ENCODE measurements around the gene LILRB5. TPM values are rescaled to one million over a fixed set of nuclear protein-coding genes. Genes with fewer than 3 reads are reported as not detected.
"Not testable (repeated sequence)": the region's sequence is repeated elsewhere in the genome, so short reads cannot be mapped to it uniquely, and the experiment has no call there.

LILRB5 gene
- total and polyA plus RNA-seq, 2 donors (not counting 1 experiment from before 2014, with no cell fraction given) = 0.05 TPM; not detected in 1

DNA sequence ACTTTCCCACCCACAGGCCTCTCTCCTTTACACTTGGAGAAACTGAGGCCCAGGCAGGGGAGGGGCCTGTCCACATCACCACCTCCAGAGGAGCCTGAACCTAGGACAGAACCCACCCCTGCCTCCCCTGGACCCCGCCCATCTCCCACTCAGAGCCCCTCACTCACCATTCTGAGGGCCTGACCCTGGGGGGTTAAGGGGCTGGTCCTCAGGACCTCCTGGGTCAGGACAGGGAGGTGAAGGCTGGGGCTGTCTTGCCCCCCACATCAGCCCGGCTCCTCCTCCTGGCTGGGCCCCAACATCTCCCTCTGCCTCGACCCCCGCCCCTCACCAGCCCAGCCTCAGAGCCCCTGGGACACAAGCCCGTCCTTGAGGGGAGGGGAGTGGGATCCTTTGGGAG, 37.4 kb downstream of the LILRB5 start:
- H3K79me2 ChIP-seq (ENCODE audit: control insufficient read depth, insufficient read depth, low read length); H3K36me3 ChIP-seq (replicated peaks in 1 of 2; ENCODE audit: control extremely low read depth in 1 of 2, control insufficient read depth in 1 of 2, extremely low read depth in 1 of 2, insufficient read depth in 2 of 2, low read length in 1 of 2); H3K4me3 Mint-ChIP-seq; POLR2A ChIA-PET; H3K27me3 Mint-ChIP-seq; H4K20me1 ChIP-seq (ENCODE audit: control insufficient read depth, insufficient read depth, low read length, poor library complexity, severe bottlenecking); H3K4me3 ChIP-seq (ENCODE audit: control extremely low read depth in 1 of 5, extremely low read depth in 1 of 5, insufficient read depth in 1 of 5, low read depth in 2 of 5, low read length in 4 of 5); CTCF ChIA-PET; DNase-seq; H3K9me3 ChIP-seq (ENCODE audit: control extremely low read depth in 1 of 3, control insufficient read depth in 2 of 3, insufficient read depth in 1 of 3, low read length in 2 of 3); H3K27ac ChIP-seq (ENCODE audit: low read length in 2 of 2); H3K4me2 ChIP-seq (replicated peaks; ENCODE audit: low read depth, low read length, poor library complexity, severe bottlenecking); H3K9ac ChIP-seq (ENCODE audit: low read length); H3K9me3 Mint-ChIP-seq (ENCODE audit: insufficient read depth); H3K4me1 Mint-ChIP-seq; H3K27me3 ChIP-seq (replicated peaks in 1 of 4; ENCODE audit: control extremely low read depth in 1 of 4, control insufficient read depth in 3 of 4, insufficient read depth in 4 of 4, low read length in 3 of 4); H3K27ac Mint-ChIP-seq; intact Hi-C loops (cut with micrococcal nuclease); ATAC-seq (ENCODE audit: low read depth); H2AFZ ChIP-seq (ENCODE audit: insufficient read depth, low read depth, low read length, poor library complexity, severe bottlenecking): not testable (repeated sequence)
- no CpG with 5 or more reads among the region's 5 CpGs for WGBS (ENCODE audit: insufficient coverage)
- H3K4me1 ChIP-seq (ENCODE audit: control insufficient read depth in 2 of 2, insufficient read depth in 2 of 2, low read length in 2 of 2) = peaks cover 0 to 11% of the 10 kb centered on the region in 2 donors

DNA sequence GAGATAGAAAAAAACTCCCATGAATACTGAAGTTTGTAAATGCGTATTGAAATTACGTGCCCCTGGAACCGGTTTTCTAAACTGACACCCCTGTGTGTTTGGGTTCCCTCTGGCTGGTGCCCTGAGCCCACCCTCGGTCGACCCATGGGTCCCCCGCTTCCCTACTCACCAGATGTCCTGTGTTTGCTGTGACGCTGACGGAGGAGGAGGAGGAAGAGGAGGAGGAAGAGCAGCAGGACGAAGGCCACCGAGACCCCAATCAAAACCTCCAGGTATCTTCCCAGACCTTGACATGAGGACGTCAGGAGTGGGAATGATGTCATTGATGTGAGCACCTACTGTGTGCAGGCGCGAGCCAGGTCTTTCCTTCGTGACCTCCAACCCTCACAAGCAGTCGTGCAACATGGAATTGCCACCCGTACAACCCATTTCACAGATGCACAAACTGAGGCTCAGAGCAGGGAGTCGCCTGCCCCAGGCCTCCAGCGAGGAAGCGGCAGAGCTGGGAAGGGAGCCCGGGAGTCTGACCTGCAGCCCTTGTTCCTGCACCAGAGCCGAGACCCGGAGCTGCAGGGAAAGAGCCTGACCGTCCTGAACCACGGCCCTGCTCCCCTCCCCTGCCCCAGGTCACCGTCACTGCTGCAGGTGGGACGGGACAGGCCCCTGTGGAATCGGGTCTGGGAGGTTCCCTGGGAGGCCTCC, 38.0 kb downstream of the LILRB5 start:
- intact Hi-C loops (cut with micrococcal nuclease) = no loop called here
- CTCF ChIA-PET = no interaction called here
- H3K27ac Mint-ChIP-seq = no peak overlapping the region

More for the DNA sequence above, 38.0 kb downstream of the LILRB5 start:
- WGBS (ENCODE audit: insufficient coverage) = 89% methylated on average over 16 of the region's 27 CpGs
- Histone ChIP-seq H3K79me2 (ENCODE audit: control insufficient read depth, insufficient read depth, low read length) (no peaks in the 10 kb centered on the region), H3K9me3 (ENCODE audit: control extremely low read depth in 1 of 3, control insufficient read depth in 2 of 3, insufficient read depth in 1 of 3, low read length in 2 of 3) (no peaks in the 10 kb centered on the region), H4K20me1 (ENCODE audit: control insufficient read depth, insufficient read depth, low read length, poor library complexity, severe bottlenecking) (no peaks in the 10 kb centered on the region), H3K4me3 (ENCODE audit: control extremely low read depth in 1 of 5, extremely low read depth in 1 of 5, insufficient read depth in 1 of 5, low read depth in 2 of 5, low read length in 4 of 5) (no peak overlapping the region), H3K4me1 (ENCODE audit: control insufficient read depth in 2 of 2, insufficient read depth in 2 of 2, low read length in 2 of 2) (peaks cover 0 to 11% of the 10 kb centered on the region in 2 donors), H3K27me3 (replicated peaks in 1 of 4; ENCODE audit: control extremely low read depth in 1 of 4, control insufficient read depth in 3 of 4, insufficient read depth in 4 of 4, low read length in 3 of 4) (peaks cover 0 to 3% (median 0%) of the 10 kb centered on the region in 4 experiments), H3K9ac (ENCODE audit: low read length) (no peak overlapping the region), H3K36me3 (replicated peaks in 1 of 2; ENCODE audit: control extremely low read depth in 1 of 2, control insufficient read depth in 1 of 2, extremely low read depth in 1 of 2, insufficient read depth in 2 of 2, low read length in 1 of 2) (no peaks in the 10 kb centered on the region), H2AFZ (ENCODE audit: insufficient read depth, low read depth, low read length, poor library complexity, severe bottlenecking) (no peak overlapping the region), H3K4me2 (replicated peaks; ENCODE audit: low read depth, low read length, poor library complexity, severe bottlenecking) (no peak overlapping the region), H3K27ac (ENCODE audit: low read length in 2 of 2) (no peak overlapping the region)
- DNase-seq (no peak), ATAC-seq (ENCODE audit: low read depth) (no peak)
- Mint-ChIP-seq H3K27me3 (peaks cover 5% of the 10 kb centered on the region), H3K4me3 (no peak overlapping the region), H3K9me3 (ENCODE audit: insufficient read depth) (no peaks in the 10 kb centered on the region), H3K4me1 (no peaks in the 10 kb centered on the region)
- no peak for TF ChIP-seq EZH2 (IDR thresholded peaks at IDR 0.05; ENCODE audit: borderline replicate concordance, insufficient read depth, low read depth, low read length, poor library complexity, severe bottlenecking)
- TF ChIP-seq, protein P1, sequence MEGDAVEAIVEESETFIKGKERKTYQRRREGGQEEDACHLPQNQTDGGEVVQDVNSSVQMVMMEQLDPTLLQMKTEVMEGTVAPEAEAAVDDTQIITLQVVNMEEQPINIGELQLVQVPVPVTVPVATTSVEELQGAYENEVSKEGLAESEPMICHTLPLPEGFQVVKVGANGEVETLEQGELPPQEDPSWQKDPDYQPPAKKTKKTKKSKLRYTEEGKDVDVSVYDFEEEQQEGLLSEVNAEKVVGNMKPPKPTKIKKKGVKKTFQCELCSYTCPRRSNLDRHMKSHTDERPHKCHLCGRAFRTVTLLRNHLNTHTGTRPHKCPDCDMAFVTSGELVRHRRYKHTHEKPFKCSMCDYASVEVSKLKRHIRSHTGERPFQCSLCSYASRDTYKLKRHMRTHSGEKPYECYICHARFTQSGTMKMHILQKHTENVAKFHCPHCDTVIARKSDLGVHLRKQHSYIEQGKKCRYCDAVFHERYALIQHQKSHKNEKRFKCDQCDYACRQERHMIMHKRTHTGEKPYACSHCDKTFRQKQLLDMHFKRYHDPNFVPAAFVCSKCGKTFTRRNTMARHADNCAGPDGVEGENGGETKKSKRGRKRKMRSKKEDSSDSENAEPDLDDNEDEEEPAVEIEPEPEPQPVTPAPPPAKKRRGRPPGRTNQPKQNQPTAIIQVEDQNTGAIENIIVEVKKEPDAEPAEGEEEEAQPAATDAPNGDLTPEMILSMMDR (IDR thresholded peaks at IDR 0.05) = no peak
- POLR2A ChIA-PET = no interaction called here

Data from B cell (primary cell).